22Rv1 (cell line): Measurements from ENCODE around the gene SOX5.

Source experiments
- H3K27ac ChIP-seq: fragments of 450-650 bp; 2 replicates; pipeline ENCODE4 v1.5.1; 2017
- CTCF ChIP-seq: fragments of 450-650 bp; IDR thresholded peaks from 2 replicates; pipeline ENCODE4 v1.5.1; 2017; ENCODE audit warnings: mild to moderate bottlenecking
- ZFX ChIP-seq: fragments of 450-650 bp; IDR thresholded peaks from 2 replicates; pipeline ENCODE4 v1.6.1; 2017; ENCODE audit warnings: antibody characterized with exemption, borderline replicate concordance

The SOX5 gene

GRCh38 chr12:23941780-23942179 lies 7.7 kb downstream of the SOX5 start:
- no peak for TF ChIP-seq CTCF
- no peak for TF ChIP-seq ZFX
- H3K27ac ChIP-seq = no peak overlapping the region

- TF ChIP-seq CTCF (no peak), ZFX (no peak)
- no peak overlapping the region for H3K27ac ChIP-seq
These were observed 11.0 kb downstream of the SOX5 start for GRCh38 chr12:23938422-23938821.

- no peak overlapping the region for H3K27ac ChIP-seq
- TF ChIP-seq ZFX (no peak), CTCF (no peak)
These were observed 18.3 kb downstream of the SOX5 start for GRCh38 chr12:23931176-23931575.

- no peak overlapping the region for H3K27ac ChIP-seq
- TF ChIP-seq CTCF (no peak), ZFX (no peak)
These were observed 18.9 kb downstream of the SOX5 start for GRCh38 chr12:23930599-23930998.

GRCh38 chr12:23929906-23930305 lies 19.6 kb downstream of the SOX5 start:
- H3K27ac ChIP-seq = no peak overlapping the region
- TF ChIP-seq ZFX (no peak), CTCF (no peak)

- no peak overlapping the region for H3K27ac ChIP-seq
- TF ChIP-seq CTCF (no peak), ZFX (no peak)
These were observed 21.6 kb downstream of the SOX5 start for GRCh38 chr12:23927907-23928306.

GRCh38 chr12:23921099-23921856 lies 28.2 kb downstream of the SOX5 start:
- H3K27ac ChIP-seq = no peak overlapping the region
- TF ChIP-seq CTCF = no peak
- no peak for TF ChIP-seq ZFX
